Tibial nerve (tissue), 4 donors: ENCODE measurements around the gene EGFR. TPM values are rescaled to one million over a fixed set of nuclear protein-coding genes. Genes with fewer than 3 reads are reported as not detected.

Experiments used
- DNase-seq, 2 donors: peaks; one replicate each; pipeline ENCODE4 v3.0.0-alpha.2; 2019; ENCODE audit warnings: low spot score in 2 of 2
- H3K27ac ChIP-seq, 4 donors: fragments of 200-600 bp; sonication (generic) in 3 of 4; one replicate each; pipeline ENCODE4 v1.5.1; 2017 to 2019; ENCODE audit warnings: mild to moderate bottlenecking in 1 of 4
- H3K27me3 ChIP-seq, 2 donors: fragments of 200-600 bp; sonication (generic) in 1 of 2; one replicate each; pipeline versions ENCODE4 v1.5.1 to v1.6.0; 2017 to 2019
- H3K36me3 ChIP-seq, 3 donors: fragments of 200-600 bp; sonication (generic); one replicate each; pipeline ENCODE4 v1.5.1; 2018 to 2019
- H3K4me1 ChIP-seq, 4 donors: fragments of 200-600 bp; sonication (generic) in 3 of 4; one replicate each; pipeline ENCODE4 v1.5.1; 2017 to 2019
- H3K4me3 ChIP-seq, 4 donors: fragments of 200-600 bp; sonication (generic) in 3 of 4; one replicate each; pipeline ENCODE4 v1.5.1; 2017 to 2019; ENCODE audit warnings: mild to moderate bottlenecking in 1 of 4, moderate library complexity in 1 of 4
- H3K9me3 ChIP-seq, 4 donors: fragments of 200-600 bp; sonication (generic) in 3 of 4; one replicate each; pipeline ENCODE4 v1.5.1; 2017 to 2019
- EP300 ChIP-seq, 2 donors: sonication (generic); formaldehyde crosslinking; IDR thresholded peaks; one replicate each; pipeline ENCODE4 v1.6.1; 2017; ENCODE audit warnings: antibody characterized with exemption in 2 of 2, mild to moderate bottlenecking in 1 of 2
- POLR2A ChIP-seq, 2 donors: fragments of 450-650 bp; IDR thresholded peaks; one replicate each; pipeline ENCODE4 v1.6.1; 2017; ENCODE audit warnings: antibody characterized with exemption in 2 of 2, mild to moderate bottlenecking in 2 of 2, moderate library complexity in 2 of 2
- WGBS, 2 donors: methylation state at CpG; one replicate each; pipeline ENCODE4 v1.1.5; 2018; 5-methylcytosine and 5-hydroxymethylcytosine counted together
- total RNA-seq, 4 donors: library from RNA; depleted of rRNA; stranded (reverse); fragments of >200 nt; gene quantifications; one replicate each; pipeline ENCODE4 v1.1.0, GENCODE V29; 2016
- TF ChIP-seq, protein P1 (sequence below), 5 experiments: fragments of 200-600 bp in 3 of 5; fragments of 450-650 bp in 2 of 5; sonication (generic) in 3 of 5; IDR thresholded peaks; one replicate each; pipeline ENCODE4 v1.5.1; 2016 to 2019; ENCODE audit warnings: antibody characterized with exemption in 5 of 5, mild to moderate bottlenecking in 3 of 5, moderate library complexity in 2 of 5

EGFR gene
- total RNA-seq, result 100 to 1,000 TPM in 3 of 4 donors, 10 to 100 TPM in 1; 72.3 to 136 (median 127) TPM

GRCh38 chr7:55018361-55019190 lies at the start of gene EGFR:
TSS of gene EGFR (plus strand) at chr7:55019017. CDS start at chr7:55019278, 261 bp downstream.
- peak; percentile 66 to 75 for DNase-seq
- Histone ChIP-seq H3K27ac (peak within 1 kb of the TSS; percentile 86 to 97 (median 90)), H3K27me3 (peaks cover 0 to 15% of the 10 kb centered on the region in 2 donors), H3K4me3 (peak within 1 kb of the TSS; percentile 56 to 75 (median 65)), H3K9me3 (no peaks in the 10 kb centered on the region), H3K4me1 (peaks cover 0 to 12% (median 0%) of the 10 kb centered on the region in 4 donors), H3K36me3 (no peaks in the 10 kb centered on the region)
- WGBS, 2 donors, result 3 to 4% methylated on average over 54 to 77 of the region's 80 CpGs
- TF ChIP-seq, protein P1, sequence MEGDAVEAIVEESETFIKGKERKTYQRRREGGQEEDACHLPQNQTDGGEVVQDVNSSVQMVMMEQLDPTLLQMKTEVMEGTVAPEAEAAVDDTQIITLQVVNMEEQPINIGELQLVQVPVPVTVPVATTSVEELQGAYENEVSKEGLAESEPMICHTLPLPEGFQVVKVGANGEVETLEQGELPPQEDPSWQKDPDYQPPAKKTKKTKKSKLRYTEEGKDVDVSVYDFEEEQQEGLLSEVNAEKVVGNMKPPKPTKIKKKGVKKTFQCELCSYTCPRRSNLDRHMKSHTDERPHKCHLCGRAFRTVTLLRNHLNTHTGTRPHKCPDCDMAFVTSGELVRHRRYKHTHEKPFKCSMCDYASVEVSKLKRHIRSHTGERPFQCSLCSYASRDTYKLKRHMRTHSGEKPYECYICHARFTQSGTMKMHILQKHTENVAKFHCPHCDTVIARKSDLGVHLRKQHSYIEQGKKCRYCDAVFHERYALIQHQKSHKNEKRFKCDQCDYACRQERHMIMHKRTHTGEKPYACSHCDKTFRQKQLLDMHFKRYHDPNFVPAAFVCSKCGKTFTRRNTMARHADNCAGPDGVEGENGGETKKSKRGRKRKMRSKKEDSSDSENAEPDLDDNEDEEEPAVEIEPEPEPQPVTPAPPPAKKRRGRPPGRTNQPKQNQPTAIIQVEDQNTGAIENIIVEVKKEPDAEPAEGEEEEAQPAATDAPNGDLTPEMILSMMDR (IDR thresholded peaks at IDR 0.05), result no peak
- TF ChIP-seq EP300 (IDR thresholded peaks at IDR 0.05) (peak in 1 of 2 donors; percentile 22), POLR2A (IDR thresholded peaks at IDR 0.05) (peak; percentile 87 to 93)

- Histone ChIP-seq H3K4me1 (no peaks in the 10 kb centered on the region), H3K9me3 (peaks cover 0 to 16% (median 7%) of the 10 kb centered on the region in 4 donors), H3K4me3 (no peak overlapping the region), H3K27me3 (no peaks in the 10 kb centered on the region), H3K27ac (no peak overlapping the region), H3K36me3 (no peaks in the 10 kb centered on the region)
- no peak for TF ChIP-seq EP300 (IDR thresholded peaks at IDR 0.05)
- TF ChIP-seq, protein P1 (IDR thresholded peaks at IDR 0.05), result no peak
- no peak for TF ChIP-seq POLR2A (IDR thresholded peaks at IDR 0.05)
- DNase-seq, result no peak
- 83 to 87% methylated on average over 13 of the region's 13 CpGs for WGBS, 2 donors
These were observed 49.4 kb upstream of the EGFR start for GRCh38 chr7:54969208-54969967.

DNA sequence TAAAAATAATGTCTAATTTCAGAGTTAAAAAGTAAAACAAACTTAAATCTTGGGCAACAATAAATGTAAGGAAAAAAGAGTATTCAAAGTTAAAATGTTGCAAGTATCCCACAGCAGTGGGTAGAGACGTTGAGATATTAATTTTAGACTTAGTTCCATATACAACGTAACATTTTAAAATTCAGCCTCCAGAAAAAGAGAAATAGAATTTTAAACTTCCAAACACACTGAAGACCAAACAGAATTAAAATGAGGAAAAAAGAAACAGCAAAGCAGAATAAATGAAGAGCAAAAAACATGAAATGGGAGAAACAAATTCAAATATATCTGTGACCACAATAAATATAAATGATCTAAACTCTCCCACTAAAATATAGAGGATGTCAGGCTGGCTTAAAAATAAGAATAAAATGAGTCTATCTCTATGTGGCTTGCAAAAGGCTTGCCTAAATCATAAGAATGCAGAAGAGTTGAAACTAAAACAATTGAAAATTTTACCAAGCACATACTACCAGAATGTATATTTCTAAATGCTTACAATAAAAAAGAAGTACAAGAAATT lies 46.0 kb upstream of the EGFR start:
- no peak for DNase-seq
- TF ChIP-seq, protein P1 (IDR thresholded peaks at IDR 0.05), result no peak
- no peaks in the 10 kb centered on the region for H3K36me3 ChIP-seq
- no peak overlapping the region for H3K4me3 ChIP-seq
- 78 to 79% methylated on average over 2 of the region's 2 CpGs for WGBS, 2 donors
- H3K27me3 ChIP-seq, result no peaks in the 10 kb centered on the region
- H3K27ac ChIP-seq, result no peak overlapping the region
- peaks cover 0 to 16% (median 7%) of the 10 kb centered on the region in 4 donors for H3K9me3 ChIP-seq
- no peaks in the 10 kb centered on the region for H3K4me1 ChIP-seq

DNA sequence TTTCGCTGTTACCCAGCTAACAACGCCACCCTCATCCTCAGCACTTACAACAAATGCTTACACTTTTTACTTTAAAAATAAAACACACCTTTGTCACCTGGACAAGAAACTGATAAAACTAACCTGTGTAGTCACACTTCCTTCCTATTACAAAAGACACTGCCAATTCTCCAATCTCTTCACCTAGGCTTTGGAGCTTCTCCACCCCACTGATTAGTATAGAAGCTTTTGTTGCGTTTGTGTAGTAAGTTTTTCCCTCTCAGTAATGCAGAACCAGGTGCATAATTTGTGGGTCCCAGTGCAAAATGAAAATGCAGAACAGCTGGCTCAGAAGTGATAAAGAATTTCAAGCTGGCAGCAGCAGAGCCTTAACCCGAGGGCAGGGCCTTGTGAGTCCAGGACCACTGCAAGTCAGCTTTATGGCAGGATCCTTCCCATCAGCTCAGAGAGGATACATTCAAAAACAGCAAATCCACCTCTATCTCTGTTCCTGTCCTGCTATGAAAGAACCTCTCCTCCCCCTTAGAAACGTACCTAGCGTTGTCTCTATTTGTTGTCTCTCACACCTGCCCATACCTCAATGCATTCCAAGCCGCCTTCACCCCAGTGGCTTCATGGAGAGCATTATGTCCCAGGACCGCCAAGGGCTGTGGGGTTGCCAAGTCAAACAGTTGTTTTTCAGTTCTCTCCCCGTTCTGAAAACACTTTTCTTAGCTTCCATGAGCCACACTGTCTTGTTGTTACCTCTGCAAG lies 40.3 kb upstream of the EGFR start:
- no peak overlapping the region for H3K4me3 ChIP-seq
- H3K27ac ChIP-seq, result no peak overlapping the region
- H3K9me3 ChIP-seq, result peaks cover 0 to 2% (median under 1%) of the 10 kb centered on the region in 4 donors
- H3K27me3 ChIP-seq, result no peaks in the 10 kb centered on the region
- DNase-seq, result no peak
- TF ChIP-seq EP300 (IDR thresholded peaks at IDR 0.05) (no peak), POLR2A (IDR thresholded peaks at IDR 0.05) (no peak)
- TF ChIP-seq, protein P1 (IDR thresholded peaks at IDR 0.05), result no peak
- no peaks in the 10 kb centered on the region for H3K36me3 ChIP-seq
- 71 to 73% methylated on average over 9 of the region's 9 CpGs for WGBS, 2 donors
- no peaks in the 10 kb centered on the region for H3K4me1 ChIP-seq
